ENCODE measurements around the gene SH2B2.
"Not testable (repeated sequence)": the region's sequence is repeated elsewhere in the genome, so short reads cannot be mapped to it uniquely, and the experiment has no call there.

SH2B2 gene

DNA sequence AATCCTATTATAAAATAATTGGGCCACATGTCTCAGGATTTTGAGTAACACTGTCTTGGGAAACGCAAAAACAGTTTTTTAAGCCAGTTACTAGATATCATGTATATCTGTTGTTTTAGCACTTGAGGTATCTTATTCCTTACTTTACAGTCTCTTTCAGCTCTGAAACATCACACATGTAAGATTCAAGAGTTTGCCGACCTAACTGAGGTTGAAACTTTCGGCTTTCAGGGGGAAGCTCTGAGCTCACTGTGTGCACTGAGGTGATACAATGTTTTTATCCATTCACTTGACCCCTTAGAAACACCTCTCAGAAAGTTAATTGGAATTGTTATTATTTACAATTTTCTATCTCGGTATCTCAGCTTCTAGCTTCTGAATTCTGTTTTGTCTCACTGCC is 50.8 kb downstream of the SH2B2 start:
- not testable (repeated sequence) for DNase-seq

DNA sequence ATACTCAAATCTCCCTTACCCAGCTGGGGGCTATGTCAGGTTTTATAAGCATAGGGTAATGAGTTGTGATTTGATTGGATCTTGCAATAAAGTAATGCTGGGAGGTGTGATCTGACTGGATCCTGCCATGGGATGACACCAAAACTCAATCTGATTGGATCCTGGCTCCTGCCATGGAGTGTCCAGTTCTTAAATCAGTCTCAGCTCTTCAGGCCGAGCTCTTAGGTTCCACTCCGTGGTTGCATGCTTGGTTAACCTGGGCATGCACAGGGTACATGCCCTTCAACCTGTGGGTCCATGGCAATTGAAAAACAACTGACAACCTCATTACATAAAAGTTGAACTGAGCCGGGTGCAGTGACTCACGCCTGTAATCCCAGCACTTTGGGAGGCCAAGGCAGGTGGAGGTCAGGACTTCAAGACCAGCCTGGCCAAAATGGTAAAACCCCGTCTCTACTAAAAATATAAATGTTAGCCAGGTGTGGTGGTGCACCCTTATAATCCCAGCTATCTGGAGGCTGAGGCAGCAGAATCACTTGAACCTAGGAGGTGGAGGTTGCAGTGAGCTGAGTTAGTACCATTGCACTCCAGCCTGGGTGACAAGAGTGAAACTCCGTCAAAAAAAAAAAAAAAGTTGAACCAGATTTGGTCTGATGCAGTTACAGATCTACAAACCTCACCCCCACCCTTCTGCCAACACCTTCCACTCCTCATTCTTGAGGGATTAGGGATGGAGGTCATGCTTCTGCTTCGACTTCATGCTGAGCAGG is 54.1 kb downstream of the SH2B2 start:
- DNase-seq: not testable (repeated sequence)

DNA sequence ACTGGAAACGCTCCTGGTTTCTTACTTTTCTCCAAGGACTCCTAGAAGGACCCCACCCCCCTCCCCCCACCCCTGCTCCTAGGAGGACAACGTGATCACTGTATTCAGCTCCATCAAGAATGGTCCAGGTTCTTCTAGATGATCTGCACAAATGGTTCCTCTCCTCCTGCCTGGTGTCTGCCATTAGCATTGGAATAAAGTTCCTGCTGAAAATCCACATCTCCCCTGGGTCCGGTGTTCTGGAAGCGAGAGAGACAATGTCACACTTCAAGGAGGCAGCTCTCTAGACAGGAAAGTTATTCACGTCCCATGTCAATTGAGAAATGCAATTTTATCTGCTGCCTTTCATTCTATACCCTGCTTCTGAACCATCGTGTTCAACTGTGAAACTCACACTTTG is 60.3 kb downstream of the SH2B2 start:
- DNase-seq: not testable (repeated sequence)

DNA sequence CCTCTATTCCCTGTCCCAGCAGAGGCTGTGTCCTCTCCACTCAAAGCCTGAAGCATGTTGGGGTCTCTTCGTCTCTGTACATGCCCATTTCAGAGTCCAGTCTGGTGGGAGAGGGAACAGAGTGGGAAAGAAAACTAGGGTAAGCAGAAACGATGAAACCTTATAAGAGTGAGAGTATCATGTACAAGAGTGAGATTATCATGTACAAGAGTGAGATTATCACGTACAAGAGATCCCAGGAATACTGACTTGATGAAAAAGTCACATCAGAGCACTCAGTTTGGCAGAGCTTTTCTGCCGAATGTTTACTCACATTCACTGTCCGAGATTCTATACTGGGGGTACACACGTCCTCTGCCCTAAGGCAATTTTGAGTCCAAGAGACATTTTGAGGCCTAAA is 69.7 kb downstream of the SH2B2 start, which contains the start of gene SPDYE6:
SPDYE6 (minus strand) TSS at position 101 of the 400 bp plus-strand sequence. CDS start 421 bp downstream, outside the sequence.
- not testable (repeated sequence) for DNase-seq

DNA sequence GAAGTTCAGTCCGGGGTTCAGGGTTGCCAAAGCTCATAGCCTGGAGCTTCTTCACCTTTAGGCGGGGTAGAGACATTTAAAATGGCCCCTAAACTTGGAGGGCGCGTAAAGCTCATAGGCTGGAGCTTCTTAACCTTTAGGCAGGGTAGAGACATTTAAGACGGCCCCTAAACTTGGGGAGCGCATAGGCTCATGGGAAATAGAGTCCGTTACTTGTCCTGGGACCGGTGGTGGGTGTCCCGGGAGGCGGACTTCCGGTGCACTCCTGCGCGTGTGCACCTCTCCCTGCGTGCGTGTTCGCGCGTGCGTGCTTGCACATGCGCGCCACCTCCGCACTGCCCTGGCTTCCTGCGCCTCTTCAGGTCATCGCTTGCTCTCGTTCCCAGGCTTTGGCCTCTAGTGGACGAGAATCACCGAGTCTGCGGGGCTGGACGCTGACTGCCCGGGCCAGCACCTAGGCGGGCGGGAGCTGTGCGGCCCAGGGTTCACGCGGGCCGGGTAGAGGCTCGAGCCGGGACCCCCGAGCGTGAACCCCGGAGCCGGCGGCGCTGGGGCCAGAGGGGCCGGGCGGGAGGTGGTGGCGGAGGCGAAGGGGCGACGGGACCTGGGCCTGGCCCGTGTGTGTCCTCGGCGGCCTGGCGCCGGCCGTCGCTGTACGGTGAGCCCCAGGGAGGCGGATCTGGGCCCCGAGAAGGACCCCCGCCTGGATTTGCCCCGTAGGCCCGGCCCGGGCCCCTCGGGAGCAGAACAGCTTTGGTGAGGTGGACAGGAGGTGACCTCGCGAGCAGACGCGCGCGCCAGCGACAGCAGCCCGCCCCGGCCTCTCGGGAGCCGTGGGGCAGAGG is 77.1 kb downstream of the SH2B2 start:
- peak; percentile 99 for DNase-seq

DNA sequence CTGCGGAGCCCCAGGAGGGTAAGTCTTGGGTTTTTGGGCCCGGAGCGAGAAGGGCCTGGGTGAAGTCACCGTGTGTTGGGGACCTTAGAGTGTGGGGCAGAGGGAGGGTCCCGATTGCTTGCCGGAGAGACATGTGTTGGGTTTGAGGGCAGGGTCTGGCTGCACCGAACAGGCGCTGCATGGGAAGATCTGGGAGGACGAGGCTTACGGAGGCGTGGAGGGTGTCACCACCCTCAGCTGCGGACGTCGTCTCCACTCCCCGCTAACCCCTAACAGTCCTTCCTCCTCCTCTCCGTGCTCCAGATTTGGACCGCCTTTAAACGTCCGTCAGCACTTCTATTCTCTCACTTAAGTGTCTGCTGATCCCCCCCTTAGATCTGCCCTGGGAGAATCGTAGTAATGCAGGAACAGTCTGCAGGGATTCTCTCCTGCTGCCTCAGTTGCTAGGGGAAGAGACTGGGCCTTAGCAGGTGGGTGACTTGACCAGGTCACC is 77.8 kb downstream of the SH2B2 start:
- not testable (repeated sequence) for DNase-seq

DNA sequence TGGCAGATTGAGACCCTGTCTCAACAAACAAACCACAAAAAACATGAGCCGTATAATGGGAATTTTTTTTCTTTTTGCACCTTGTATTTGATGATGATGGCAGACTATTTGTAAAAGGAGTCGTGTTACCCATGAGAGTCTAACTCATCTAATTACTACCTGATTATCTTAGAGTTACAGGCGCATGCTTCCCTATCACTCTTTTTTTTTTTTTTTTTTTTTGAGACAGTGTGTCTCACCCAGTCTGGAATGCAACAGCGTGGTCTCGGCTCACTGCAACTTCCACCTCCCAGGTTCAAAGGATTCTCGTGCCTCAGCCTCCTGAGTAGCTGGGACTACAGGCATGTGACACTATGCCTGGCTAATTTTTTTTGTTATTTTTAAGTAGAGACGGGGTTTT is 78.7 kb downstream of the SH2B2 start:
- DNase-seq: not testable (repeated sequence)

DNA sequence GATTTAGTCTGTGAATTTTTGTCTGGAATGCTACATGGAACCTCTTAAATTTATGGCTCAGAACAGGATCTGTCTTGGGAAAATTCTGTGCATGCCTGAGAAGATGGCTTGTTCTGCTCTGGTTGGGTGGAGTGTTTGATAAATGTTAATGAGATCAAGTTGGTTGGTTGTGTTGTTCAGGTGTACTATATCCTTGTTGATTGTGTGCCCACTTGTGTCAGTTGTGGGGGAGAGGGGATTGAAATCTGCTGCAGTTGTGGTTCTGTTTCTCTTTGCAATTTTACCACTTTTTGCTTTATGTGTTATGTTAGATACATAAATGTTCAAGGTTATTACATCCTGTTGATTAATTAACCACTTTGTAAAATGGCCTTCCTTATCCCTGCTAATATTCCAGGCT is 83.4 kb downstream of the SH2B2 start:
- DNase-seq: not testable (repeated sequence)
